Measurements from ENCODE around the gene PRKG1. TPM values are rescaled to one million over a fixed set of nuclear protein-coding genes. Genes with fewer than 3 reads are reported as not detected.

The PRKG1 gene
- polyA plus RNA-seq, 3 donors = not detected

- Mint-ChIP-seq H3K36me3 (no peaks in the 10 kb centered on the region), H3K4me1 (no peaks in the 10 kb centered on the region), H3K4me3 (no peak overlapping the region), H3K9me3 (peaks cover 0 to 7% (median 2%) of the 10 kb centered on the region in 7 donors), H3K27ac (no peak overlapping the region), H3K27me3 (ENCODE audit: low read depth in 3 of 3) (peaks cover 0 to 6% (median 2%) of the 10 kb centered on the region in 3 donors)
- H3K36me3 ChIP-seq (replicated peaks in 1 of 2; ENCODE audit: control insufficient read depth in 1 of 2, insufficient read depth in 2 of 2, low read length in 2 of 2) = no peaks in the 10 kb centered on the region
- no peaks in the 10 kb centered on the region for H3K27me3 ChIP-seq (ENCODE audit: control insufficient read depth in 2 of 2, insufficient read depth in 2 of 2, low read length in 2 of 2)
- H4K20me1 ChIP-seq (ENCODE audit: insufficient read depth, low read length) = no peaks in the 10 kb centered on the region
- intact Hi-C loops (cut with micrococcal nuclease) = loop anchor here in 1 of 2 donors (10.0 kb wide), 1 partner anchor 937 kb away; no protein-coding TSS in a partner anchor
- 83% methylated on average over 1 of the region's 1 CpG for WGBS (ENCODE audit: insufficient coverage)
- no peak for DNase-seq
- H3K4me3 ChIP-seq (replicated peaks in 1 of 3; ENCODE audit: low read depth in 2 of 3, low read length in 3 of 3) = no peak overlapping the region
- H3K4me2 ChIP-seq (replicated peaks; ENCODE audit: extremely low read depth, low read length, poor library complexity, severe bottlenecking) = no peak overlapping the region
- H3K27ac ChIP-seq (ENCODE audit: low read depth in 1 of 2, low read length in 2 of 2) = no peak overlapping the region
- H3K79me2 ChIP-seq (ENCODE audit: insufficient read depth, low read length) = no peaks in the 10 kb centered on the region
- H3K4me1 ChIP-seq (ENCODE audit: control insufficient read depth in 1 of 2, insufficient read depth in 2 of 2, low read length in 2 of 2) = no peaks in the 10 kb centered on the region
- no peaks in the 10 kb centered on the region for H3K9me3 ChIP-seq (replicated peaks in 1 of 2; ENCODE audit: control insufficient read depth in 1 of 2, insufficient read depth in 1 of 2, low read length in 2 of 2)
- no peak overlapping the region for H2AFZ ChIP-seq (ENCODE audit: insufficient read depth, low read depth, low read length, poor library complexity, severe bottlenecking)
- H3K9ac ChIP-seq (ENCODE audit: insufficient read depth, low read length, poor library complexity, severe bottlenecking) = no peak overlapping the region
- TF ChIP-seq, protein P1, sequence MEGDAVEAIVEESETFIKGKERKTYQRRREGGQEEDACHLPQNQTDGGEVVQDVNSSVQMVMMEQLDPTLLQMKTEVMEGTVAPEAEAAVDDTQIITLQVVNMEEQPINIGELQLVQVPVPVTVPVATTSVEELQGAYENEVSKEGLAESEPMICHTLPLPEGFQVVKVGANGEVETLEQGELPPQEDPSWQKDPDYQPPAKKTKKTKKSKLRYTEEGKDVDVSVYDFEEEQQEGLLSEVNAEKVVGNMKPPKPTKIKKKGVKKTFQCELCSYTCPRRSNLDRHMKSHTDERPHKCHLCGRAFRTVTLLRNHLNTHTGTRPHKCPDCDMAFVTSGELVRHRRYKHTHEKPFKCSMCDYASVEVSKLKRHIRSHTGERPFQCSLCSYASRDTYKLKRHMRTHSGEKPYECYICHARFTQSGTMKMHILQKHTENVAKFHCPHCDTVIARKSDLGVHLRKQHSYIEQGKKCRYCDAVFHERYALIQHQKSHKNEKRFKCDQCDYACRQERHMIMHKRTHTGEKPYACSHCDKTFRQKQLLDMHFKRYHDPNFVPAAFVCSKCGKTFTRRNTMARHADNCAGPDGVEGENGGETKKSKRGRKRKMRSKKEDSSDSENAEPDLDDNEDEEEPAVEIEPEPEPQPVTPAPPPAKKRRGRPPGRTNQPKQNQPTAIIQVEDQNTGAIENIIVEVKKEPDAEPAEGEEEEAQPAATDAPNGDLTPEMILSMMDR (IDR thresholded peaks at IDR 0.05) = no peak
Observed at GRCh38 chr10:51952056-51952455, 877.8 kb downstream of the PRKG1 start.

- Histone ChIP-seq H4K20me1 (ENCODE audit: insufficient read depth, low read length) (no peaks in the 10 kb centered on the region), H2AFZ (ENCODE audit: insufficient read depth, low read depth, low read length, poor library complexity, severe bottlenecking) (no peak overlapping the region), H3K4me3 (replicated peaks in 1 of 3; ENCODE audit: low read depth in 2 of 3, low read length in 3 of 3) (no peak overlapping the region), H3K36me3 (replicated peaks in 1 of 2; ENCODE audit: control insufficient read depth in 1 of 2, insufficient read depth in 2 of 2, low read length in 2 of 2) (no peaks in the 10 kb centered on the region), H3K4me2 (replicated peaks; ENCODE audit: extremely low read depth, low read length, poor library complexity, severe bottlenecking) (no peak overlapping the region), H3K27me3 (ENCODE audit: control insufficient read depth in 2 of 2, insufficient read depth in 2 of 2, low read length in 2 of 2) (no peaks in the 10 kb centered on the region), H3K79me2 (ENCODE audit: insufficient read depth, low read length) (no peaks in the 10 kb centered on the region), H3K27ac (ENCODE audit: low read depth in 1 of 2, low read length in 2 of 2) (no peak overlapping the region), H3K9ac (ENCODE audit: insufficient read depth, low read length, poor library complexity, severe bottlenecking) (no peak overlapping the region), H3K9me3 (replicated peaks in 1 of 2; ENCODE audit: control insufficient read depth in 1 of 2, insufficient read depth in 1 of 2, low read length in 2 of 2) (no peaks in the 10 kb centered on the region), H3K4me1 (ENCODE audit: control insufficient read depth in 1 of 2, insufficient read depth in 2 of 2, low read length in 2 of 2) (no peaks in the 10 kb centered on the region)
- WGBS (ENCODE audit: insufficient coverage) = 83% methylated on average over 1 of the region's 2 CpGs
- Mint-ChIP-seq H3K27ac (no peak overlapping the region), H3K9me3 (no peaks in the 10 kb centered on the region), H3K36me3 (no peaks in the 10 kb centered on the region), H3K27me3 (ENCODE audit: low read depth in 3 of 3) (peaks cover 0 to 4% (median 3%) of the 10 kb centered on the region in 3 donors), H3K4me3 (no peak overlapping the region), H3K4me1 (no peaks in the 10 kb centered on the region)
- DNase-seq = no peak
- TF ChIP-seq, protein P1 (IDR thresholded peaks at IDR 0.05) = no peak
- intact Hi-C loops (cut with micrococcal nuclease) = loop anchor here in 1 of 2 donors (10.0 kb wide), 1 partner anchor 941 kb away; no protein-coding TSS in a partner anchor
Observed at GRCh38 chr10:51955696-51956095, 881.4 kb downstream of the PRKG1 start.
